Karpas-422 (cell line): Measurements from ENCODE around the gene INSIG2. TPM values are rescaled to one million over a fixed set of nuclear protein-coding genes. Genes with fewer than 3 reads are reported as not detected.

Experiments used
- DNase-seq: peaks from one replicate; pipeline ENCODE4 v3.0.0-alpha.2; 2015
- H2AFZ ChIP-seq: fragments of 200-600 bp; sonication (generic); 2 replicates; pipeline ENCODE4 v1.6.1; 2014; ENCODE audit warnings: antibody characterized with exemption, low read length, mixed read lengths
- H3K27ac ChIP-seq: fragments of 200-600 bp; sonication (generic); 2 replicates; pipeline ENCODE4 v1.5.1; 2014; ENCODE audit warnings: mild to moderate bottlenecking, low read length, moderate library complexity
- H3K27me3 ChIP-seq: fragments of 200-600 bp; sonication (generic); 2 replicates; pipeline ENCODE4 v1.6.1; 2014; ENCODE audit warnings: low read length, mixed read lengths
- H3K36me3 ChIP-seq: fragments of 200-600 bp; sonication (generic); 2 replicates; pipeline ENCODE4 v1.6.1; 2014; ENCODE audit warnings: low read length, mixed read lengths; ENCODE audit not compliant: insufficient read depth
- H3K4me1 ChIP-seq: fragments of 200-600 bp; sonication (generic); 2 replicates; pipeline ENCODE4 v1.6.1; 2014; ENCODE audit warnings: mild to moderate bottlenecking, low read length, mixed read lengths
- H3K4me2 ChIP-seq: fragments of 200-600 bp; sonication (generic); 2 replicates; pipeline ENCODE4 v1.6.1; 2014; ENCODE audit warnings: low read length, low read depth, mild to moderate bottlenecking; ENCODE audit not compliant: poor library complexity, severe bottlenecking
- H3K4me3 ChIP-seq: fragments of 200-600 bp; sonication (generic); 2 replicates; pipeline ENCODE4 v1.5.1; 2014; ENCODE audit warnings: mild to moderate bottlenecking, antibody characterized with exemption, low read length, mixed read lengths
- H3K79me2 ChIP-seq: fragments of 200-600 bp; sonication (generic); 2 replicates; pipeline ENCODE4 v1.6.1; 2014; ENCODE audit warnings: mild to moderate bottlenecking, low read length, mixed read lengths
- H3K9ac ChIP-seq: fragments of 200-600 bp; sonication (generic); 2 replicates; pipeline ENCODE4 v1.6.0; 2014; ENCODE audit warnings: low read length
- H3K9me2 ChIP-seq: fragments of 200-600 bp; sonication (generic), shearing (Covaris generic); replicated peaks from 2 replicates; pipeline ENCODE4 v1.6.0; 2014; ENCODE audit warnings: mild to moderate bottlenecking, low read length, moderate library complexity; ENCODE audit not compliant: insufficient read depth
- H3K9me3 ChIP-seq: fragments of 300-700, 200-600 bp; sonication (generic); 2 replicates; pipeline ENCODE4 v1.6.1; 2014; ENCODE audit warnings: low read length, mixed read lengths
- H4K20me1 ChIP-seq: fragments of 200-600 bp; sonication (generic); 2 replicates; pipeline ENCODE4 v1.6.1; 2014; ENCODE audit warnings: mild to moderate bottlenecking, antibody characterized with exemption, low read length, low read depth; ENCODE audit not compliant: insufficient read depth
- total RNA-seq: library from RNA; depleted of rRNA; stranded (reverse); fragments of >200 nt; shearing (Covaris generic); gene quantifications from 2 replicates; pipeline ENCODE4 v1.2.3, GENCODE V29; 2014; ENCODE audit warnings: low replicate concordance; rRNA removed

Gene INSIG2
- 17.8 and 37.6 TPM in 2 replicates for total RNA-seq

- Histone ChIP-seq H3K4me2 (peak within 1 kb of the TSS; percentile 97), H3K9me3 (no peaks in the 10 kb centered on the region), H2AFZ (peak within 1 kb of the TSS; percentile 78), H3K4me3 (peak within 1 kb of the TSS; percentile 76), H3K27me3 (no peaks in the 10 kb centered on the region), H3K27ac (peak within 1 kb of the TSS; percentile 85), H3K79me2 (peaks cover 44% of the 10 kb centered on the region), H3K9ac (peak within 1 kb of the TSS; percentile 89), H3K36me3 (no peaks in the 10 kb centered on the region), H3K4me1 (peaks cover 55% of the 10 kb centered on the region), H4K20me1 (no peaks in the 10 kb centered on the region), H3K9me2 (no peaks in the 10 kb centered on the region)
- DNase-seq, result peak; percentile 98
These were observed at the start of gene INSIG2 for GRCh38 chr2:118088051-118089024. INSIG2 (plus strand) TSS chr2:118088471; CDS start chr2:118096557, 8,086 bp downstream.

GRCh38 chr2:118040891-118041290, 47.4 kb upstream of the INSIG2 start:
- Histone ChIP-seq H3K9ac (no peak overlapping the region), H3K36me3 (no peaks in the 10 kb centered on the region), H3K9me2 (no peaks in the 10 kb centered on the region), H3K4me3 (no peak overlapping the region), H3K27ac (no peak overlapping the region), H3K79me2 (no peaks in the 10 kb centered on the region), H3K27me3 (0 out of 2 replicates have a peak, but pooled peaks cover 2% of the 10 kb centered on the region), H3K4me2 (no peak overlapping the region), H2AFZ (no peak overlapping the region), H3K9me3 (peaks cover 1% of the 10 kb centered on the region; the same call in 1 of the 2 replicates), H3K4me1 (no peaks in the 10 kb centered on the region), H4K20me1 (no peaks in the 10 kb centered on the region)
- no peak for DNase-seq

GRCh38 chr2:118044103-118044716, 44.1 kb upstream of the INSIG2 start:
- peaks cover 28% of the 10 kb centered on the region for H3K4me1 ChIP-seq
- no peaks in the 10 kb centered on the region for H3K9me3 ChIP-seq
- H2AFZ ChIP-seq, result no peak overlapping the region
- no peak for DNase-seq
- H3K4me2 ChIP-seq, result no peak overlapping the region
- no peaks in the 10 kb centered on the region for H3K27me3 ChIP-seq
- H3K9ac ChIP-seq, result no peak overlapping the region
- H4K20me1 ChIP-seq, result no peaks in the 10 kb centered on the region
- H3K36me3 ChIP-seq, result no peaks in the 10 kb centered on the region
- no peaks in the 10 kb centered on the region for H3K79me2 ChIP-seq
- H3K4me3 ChIP-seq, result no peak overlapping the region
- H3K27ac ChIP-seq, result no peak overlapping the region
- H3K9me2 ChIP-seq, result no peaks in the 10 kb centered on the region

GRCh38 chr2:118044854-118045253, 43.4 kb upstream of the INSIG2 start:
- Histone ChIP-seq H3K79me2 (no peaks in the 10 kb centered on the region), H3K9ac (no peak overlapping the region), H3K9me3 (no peaks in the 10 kb centered on the region)

GRCh38 chr2:118045286-118045685, 43.0 kb upstream of the INSIG2 start:
- H4K20me1 ChIP-seq, result no peaks in the 10 kb centered on the region
- H3K79me2 ChIP-seq, result no peaks in the 10 kb centered on the region
- no peaks in the 10 kb centered on the region for H3K27me3 ChIP-seq
- no peak overlapping the region for H3K9ac ChIP-seq
- H2AFZ ChIP-seq, result no peak overlapping the region
- H3K36me3 ChIP-seq, result no peaks in the 10 kb centered on the region
- no peak overlapping the region for H3K4me2 ChIP-seq
- no peaks in the 10 kb centered on the region for H3K9me2 ChIP-seq
- peaks cover 39% of the 10 kb centered on the region for H3K4me1 ChIP-seq
- no peak for DNase-seq
- H3K9me3 ChIP-seq, result no peaks in the 10 kb centered on the region
- H3K27ac ChIP-seq, result no peak overlapping the region
- no peak overlapping the region for H3K4me3 ChIP-seq

More at GRCh38 chr2:118044854-118045253, 43.4 kb upstream of the INSIG2 start:
- Histone ChIP-seq H3K4me2 (no peak overlapping the region), H2AFZ (no peak overlapping the region), H3K9me2 (no peaks in the 10 kb centered on the region), H3K36me3 (no peaks in the 10 kb centered on the region), H3K4me3 (no peak overlapping the region), H3K27ac (no peak overlapping the region), H4K20me1 (no peaks in the 10 kb centered on the region), H3K4me1 (peaks cover 35% of the 10 kb centered on the region), H3K27me3 (no peaks in the 10 kb centered on the region)
- DNase-seq, result no peak

GRCh38 chr2:118046634-118047210, 41.5 kb upstream of the INSIG2 start:
- Histone ChIP-seq H4K20me1 (no peaks in the 10 kb centered on the region), H3K4me1 (peaks cover 53% of the 10 kb centered on the region), H3K36me3 (no peaks in the 10 kb centered on the region), H3K27me3 (no peaks in the 10 kb centered on the region), H3K9me3 (no peaks in the 10 kb centered on the region), H3K4me3 (no peak overlapping the region), H3K9ac (0 out of 2 replicates have a peak overlapping the region, but pooled peaks have one; percentile 30), H2AFZ (peak overlapping the region; percentile 65), H3K27ac (peak overlapping the region; percentile 39), H3K79me2 (no peaks in the 10 kb centered on the region), H3K9me2 (no peaks in the 10 kb centered on the region), H3K4me2 (peak overlapping the region; percentile 50)
- DNase-seq, result peak; percentile 84

GRCh38 chr2:118047380-118047826, 40.9 kb upstream of the INSIG2 start:
- peaks cover 53% of the 10 kb centered on the region for H3K4me1 ChIP-seq
- no peaks in the 10 kb centered on the region for H3K9me2 ChIP-seq
- peak; percentile 59 for DNase-seq
- no peaks in the 10 kb centered on the region for H3K36me3 ChIP-seq
- peak overlapping the region; percentile 50 for H3K4me2 ChIP-seq
- peak overlapping the region; percentile 65 for H2AFZ ChIP-seq
- H3K4me3 ChIP-seq, result no peak overlapping the region
- no peaks in the 10 kb centered on the region for H3K79me2 ChIP-seq
- no peaks in the 10 kb centered on the region for H3K9me3 ChIP-seq
- H4K20me1 ChIP-seq, result no peaks in the 10 kb centered on the region
- peak overlapping the region; percentile 39 for H3K27ac ChIP-seq
- H3K27me3 ChIP-seq, result no peaks in the 10 kb centered on the region
- H3K9ac ChIP-seq, result peak overlapping the region; percentile 30; the same call in 1 of the 2 replicates
